GM12865 (cell line): ENCODE measurements around the gene CPM.

Source experiments
- DNase-seq: peaks from one replicate; pipeline ENCODE4 v3.0.0; 2010; ENCODE audit warnings: low read depth
- H3K4me3 ChIP-seq: 2 replicates; pipeline ENCODE4 v1.5.1; 2011; ENCODE audit warnings: mild to moderate bottlenecking, low read depth, low read length, control low read depth
- TF ChIP-seq, protein P1 (sequence below): IDR thresholded peaks from 2 replicates; pipeline ENCODE4 v1.5.1; 2011; ENCODE audit warnings: low read length, control low read depth, low read depth, inconsistent platforms; ENCODE audit not compliant: insufficient read depth; ENCODE audit errors: missing control alignments

Gene CPM

DNA sequence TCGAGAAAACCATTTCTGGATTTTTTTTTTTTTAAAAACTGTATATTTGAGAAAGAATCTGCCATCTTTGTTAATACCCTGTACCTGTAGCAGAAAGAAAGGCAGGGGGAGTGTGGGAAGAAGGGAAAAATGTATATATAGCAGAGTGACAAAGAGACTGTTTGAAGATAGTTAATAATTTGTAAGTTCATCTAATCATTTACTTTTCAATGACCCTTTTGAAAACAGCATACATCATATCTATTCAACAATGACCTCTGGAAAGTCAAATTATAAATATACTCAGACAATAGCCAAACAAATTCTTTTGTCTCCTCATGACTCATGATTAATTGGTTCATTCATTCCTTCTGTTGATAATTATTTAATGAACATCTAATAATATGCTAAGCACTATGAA, 10.9 kb upstream of the CPM start:
- TF ChIP-seq, protein P1, sequence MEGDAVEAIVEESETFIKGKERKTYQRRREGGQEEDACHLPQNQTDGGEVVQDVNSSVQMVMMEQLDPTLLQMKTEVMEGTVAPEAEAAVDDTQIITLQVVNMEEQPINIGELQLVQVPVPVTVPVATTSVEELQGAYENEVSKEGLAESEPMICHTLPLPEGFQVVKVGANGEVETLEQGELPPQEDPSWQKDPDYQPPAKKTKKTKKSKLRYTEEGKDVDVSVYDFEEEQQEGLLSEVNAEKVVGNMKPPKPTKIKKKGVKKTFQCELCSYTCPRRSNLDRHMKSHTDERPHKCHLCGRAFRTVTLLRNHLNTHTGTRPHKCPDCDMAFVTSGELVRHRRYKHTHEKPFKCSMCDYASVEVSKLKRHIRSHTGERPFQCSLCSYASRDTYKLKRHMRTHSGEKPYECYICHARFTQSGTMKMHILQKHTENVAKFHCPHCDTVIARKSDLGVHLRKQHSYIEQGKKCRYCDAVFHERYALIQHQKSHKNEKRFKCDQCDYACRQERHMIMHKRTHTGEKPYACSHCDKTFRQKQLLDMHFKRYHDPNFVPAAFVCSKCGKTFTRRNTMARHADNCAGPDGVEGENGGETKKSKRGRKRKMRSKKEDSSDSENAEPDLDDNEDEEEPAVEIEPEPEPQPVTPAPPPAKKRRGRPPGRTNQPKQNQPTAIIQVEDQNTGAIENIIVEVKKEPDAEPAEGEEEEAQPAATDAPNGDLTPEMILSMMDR = no peak
- no peak for DNase-seq
- H3K4me3 ChIP-seq = no peak overlapping the region

- TF ChIP-seq, protein P1 = no peak
- H3K4me3 ChIP-seq = no peak overlapping the region
- no peak for DNase-seq
Observed at GRCh38 chr12:68940731-68941130, 7.8 kb upstream of the CPM start.

GRCh38 chr12:68939505-68939904, 6.5 kb upstream of the CPM start:
- TF ChIP-seq, protein P1 = no peak
- no peak for DNase-seq
- no peak overlapping the region for H3K4me3 ChIP-seq

DNA sequence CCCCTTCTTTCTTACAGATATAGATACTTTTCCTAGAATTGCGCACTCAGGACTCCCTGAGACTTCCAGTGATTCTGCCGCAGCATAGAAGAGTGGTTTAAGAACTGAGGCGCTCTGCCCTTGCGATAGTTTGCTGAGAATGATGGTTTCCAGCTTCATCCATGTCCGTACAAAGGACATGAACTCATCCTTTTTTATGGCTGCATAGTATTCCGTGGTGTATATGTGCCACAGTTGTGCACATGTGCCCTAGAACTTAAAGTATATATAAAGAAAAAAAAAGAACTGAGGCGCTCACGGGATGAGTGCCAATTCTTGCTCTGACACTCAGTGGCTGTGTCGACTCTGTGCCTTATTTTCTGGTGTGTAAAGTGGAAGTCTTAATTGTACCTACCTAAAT, 1.4 kb upstream of the CPM start:
- TF ChIP-seq, protein P1 = no peak
- DNase-seq = no peak

DNA sequence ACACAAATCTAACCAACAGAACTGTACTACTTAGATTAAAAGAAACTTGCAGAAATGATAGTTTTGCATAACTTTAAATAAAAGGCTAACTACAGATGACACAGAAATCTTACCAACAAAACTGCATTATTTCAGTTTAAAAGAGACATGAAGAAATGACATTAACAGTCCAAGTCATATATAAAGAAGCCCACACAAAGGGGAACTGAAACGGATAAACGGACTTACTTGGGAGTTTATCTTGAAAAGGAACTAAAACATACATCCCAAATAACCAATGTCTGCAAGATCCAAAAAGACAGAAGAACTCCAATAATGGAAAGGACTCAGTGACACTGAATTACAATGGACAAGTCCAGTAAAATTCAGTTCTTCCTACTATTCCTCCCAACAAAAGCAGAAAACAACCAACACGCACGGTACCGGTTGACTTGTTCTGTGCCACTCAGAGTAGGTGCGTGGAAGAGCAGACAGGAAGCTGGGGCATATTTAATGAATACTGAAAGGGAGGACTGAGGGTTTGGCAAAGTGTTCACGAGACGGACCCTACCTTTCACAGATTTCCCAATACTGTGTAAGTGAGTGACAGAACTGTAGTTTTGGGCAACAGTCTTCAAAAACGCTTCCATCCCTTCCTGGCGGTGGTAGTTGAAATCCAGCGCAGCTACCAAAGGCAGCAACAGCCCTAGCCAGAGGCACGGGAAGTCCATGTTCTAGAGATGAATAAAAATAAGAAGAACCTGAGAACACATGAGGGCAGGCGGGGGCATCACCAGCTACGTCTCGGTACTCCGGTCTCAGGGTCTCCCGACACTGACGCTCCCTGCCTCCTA, 627 bp downstream of the CPM start:
- peak overlapping the region; percentile 58 for H3K4me3 ChIP-seq
- TF ChIP-seq, protein P1 = no peak
- peak; percentile 6 for DNase-seq

More for the DNA sequence above, 1.4 kb upstream of the CPM start:
- H3K4me3 ChIP-seq = no peak overlapping the region

GRCh38 chr12:68930178-68930577, 2.8 kb downstream of the CPM start:
- TF ChIP-seq, protein P1 = no peak
- no peak for DNase-seq
- H3K4me3 ChIP-seq = no peak overlapping the region

DNA sequence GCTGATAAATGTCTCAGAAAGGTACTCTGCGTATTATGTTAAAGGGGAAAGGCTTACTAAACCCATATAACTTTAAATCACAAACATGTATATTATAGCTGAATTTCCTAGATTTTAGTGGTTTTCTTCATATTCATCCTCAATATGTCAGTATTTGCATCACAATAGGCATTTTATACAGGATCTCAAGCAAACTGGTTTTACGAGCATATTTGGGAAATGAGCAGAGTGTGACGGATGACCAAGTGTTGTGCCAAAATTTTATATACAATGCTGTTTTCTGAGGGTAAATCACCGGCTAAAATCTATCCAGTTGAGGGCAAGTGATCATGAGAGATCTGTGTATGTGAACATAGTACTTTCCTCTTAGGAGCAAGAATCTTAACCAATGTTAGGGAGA, 8.4 kb downstream of the CPM start:
- TF ChIP-seq, protein P1 = no peak
- H3K4me3 ChIP-seq = no peak overlapping the region
- DNase-seq = no peak
